HFFc6 (cell line): ENCODE data around the gene KCNIP1. TPM values are rescaled to one million over a fixed set of nuclear protein-coding genes. Genes with fewer than 3 reads are reported as not detected.

Source experiments
- DNase-seq: peaks from one replicate; pipeline ENCODE4 v3.0.0-alpha.2; 2018
- H3K27ac Mint-ChIP-seq: 2 replicates; pipeline ENCODE4 v1.8.0; 2020; ENCODE audit warnings: mild to moderate bottlenecking, mixed read lengths
- H3K27me3 Mint-ChIP-seq: 2 replicates; pipeline ENCODE4 v1.8.0; 2021; ENCODE audit warnings: mild to moderate bottlenecking, moderate library complexity, mixed read lengths; ENCODE audit not compliant: insufficient read depth
- H3K36me3 Mint-ChIP-seq: 2 replicates; pipeline ENCODE4 v1.8.0; 2021; ENCODE audit warnings: low read depth, mixed read lengths
- H3K4me1 Mint-ChIP-seq: 2 replicates; pipeline ENCODE4 v1.8.0; 2020; ENCODE audit warnings: low read depth, mixed read lengths
- H3K4me3 Mint-ChIP-seq: 2 replicates; pipeline ENCODE4 v1.8.0; 2020; ENCODE audit warnings: mild to moderate bottlenecking, moderate library complexity, mixed read lengths
- H3K9me3 Mint-ChIP-seq: 2 replicates; pipeline ENCODE4 v1.8.0; 2020; ENCODE audit warnings: mild to moderate bottlenecking, mixed read lengths
- CTCF ChIP-seq: fragments of 200-600 bp; sonication (generic); IDR thresholded peaks from 2 replicates; pipeline ENCODE4 v1.5.0; 2021; ENCODE audit warnings: antibody characterized with exemption, mild to moderate bottlenecking
- total RNA-seq, 6 experiments: library from RNA; stranded (reverse); fragmentation: NEBNext Ultra II Directional; extraction: Animal tissue kit (Norgen Biotek cat#: 25700); gene quantifications; 2 replicates in 1 of 6; 3 replicates in 5 of 6; pipeline ENCODE4 v1.2.3, GENCODE V29; 2021

The KCNIP1 gene
- total RNA-seq, 6 experiments from 2014 or later: not detected

- TF ChIP-seq CTCF: no peak
- Mint-ChIP-seq H3K4me3 (no peak overlapping the region), H3K27me3 (peaks cover 34% of the 10 kb centered on the region), H3K4me1 (no peaks in the 10 kb centered on the region), H3K9me3 (no peaks in the 10 kb centered on the region), H3K36me3 (no peaks in the 10 kb centered on the region), H3K27ac (no peak overlapping the region)
- no peak for DNase-seq
Measured at GRCh38 chr5:170614720-170615119, 110.9 kb downstream of the KCNIP1 start.

GRCh38 chr5:170617533-170618490, 114.0 kb downstream of the KCNIP1 start:
- H3K9me3 Mint-ChIP-seq: no peaks in the 10 kb centered on the region
- H3K27me3 Mint-ChIP-seq: peaks cover 32% of the 10 kb centered on the region
- DNase-seq: no peak
- TF ChIP-seq CTCF: no peak
- no peaks in the 10 kb centered on the region for H3K36me3 Mint-ChIP-seq
- H3K4me1 Mint-ChIP-seq: no peaks in the 10 kb centered on the region
- H3K4me3 Mint-ChIP-seq: no peak overlapping the region
- H3K27ac Mint-ChIP-seq: no peak overlapping the region

- Mint-ChIP-seq H3K36me3 (no peaks in the 10 kb centered on the region), H3K4me1 (no peaks in the 10 kb centered on the region), H3K27ac (no peak overlapping the region), H3K4me3 (no peak overlapping the region), H3K9me3 (no peaks in the 10 kb centered on the region), H3K27me3 (peaks cover 28% of the 10 kb centered on the region)
- DNase-seq: no peak
- TF ChIP-seq CTCF: no peak
Measured at GRCh38 chr5:170619869-170620268, 116.0 kb downstream of the KCNIP1 start.

GRCh38 chr5:170622933-170623332, 119.1 kb downstream of the KCNIP1 start:
- Mint-ChIP-seq H3K4me1 (no peaks in the 10 kb centered on the region), H3K27ac (no peak overlapping the region), H3K36me3 (no peaks in the 10 kb centered on the region), H3K9me3 (no peaks in the 10 kb centered on the region), H3K27me3 (peaks cover 21% of the 10 kb centered on the region), H3K4me3 (no peak overlapping the region)
- no peak for TF ChIP-seq CTCF
- no peak for DNase-seq

- Mint-ChIP-seq H3K36me3 (no peaks in the 10 kb centered on the region), H3K27me3 (peaks cover 25% of the 10 kb centered on the region), H3K4me3 (no peak overlapping the region), H3K27ac (no peak overlapping the region), H3K9me3 (no peaks in the 10 kb centered on the region), H3K4me1 (no peaks in the 10 kb centered on the region)
- TF ChIP-seq CTCF: peak; percentile 81
- peak; percentile 17 for DNase-seq
Measured at GRCh38 chr5:170623576-170624181, 119.9 kb downstream of the KCNIP1 start.
